Large intestine (tissue), 3 donors: ENCODE measurements around the gene POU3F1. TPM values are rescaled to one million over a fixed set of nuclear protein-coding genes. Genes with fewer than 3 reads are reported as not detected.

ENCODE experiments used
- DNase-seq, 2 donors: peaks; one replicate each; pipeline versions ENCODE4 v3.0.0 to v3.0.0-alpha.2; 2013
- H3K27ac ChIP-seq: one replicate; pipeline ENCODE4 v1.5.1; 2013; ENCODE audit warnings: low read length
- H3K27me3 ChIP-seq: 2 replicates; pipeline ENCODE4 v1.6.1; 2013; ENCODE audit warnings: low read length; ENCODE audit not compliant: control insufficient read depth, insufficient read depth
- H3K36me3 ChIP-seq: 2 replicates; pipeline ENCODE4 v1.6.1; 2013; ENCODE audit warnings: low read length; ENCODE audit not compliant: control insufficient read depth, insufficient read depth
- H3K4me1 ChIP-seq: one replicate; pipeline ENCODE4 v1.6.1; 2013; ENCODE audit warnings: low read length; ENCODE audit not compliant: control insufficient read depth, insufficient read depth
- H3K4me3 ChIP-seq: one replicate; pipeline ENCODE4 v1.5.1; 2013; ENCODE audit warnings: low read length
- H3K9me3 ChIP-seq: one replicate; pipeline ENCODE4 v1.6.1; 2013; ENCODE audit warnings: mild to moderate bottlenecking, low read depth, low read length, moderate library complexity; ENCODE audit not compliant: control insufficient read depth
- WGBS: methylation state at CpG from one replicate; pipeline ENCODE4 v1.1.5; 2013; ENCODE audit warnings: low lambda C conversion rate; ENCODE audit not compliant: insufficient coverage; 5-methylcytosine and 5-hydroxymethylcytosine counted together
- polyA plus RNA-seq: library from polyadenylated mRNA; unstranded; fragments of 120-200 nt; gene quantifications from one replicate; pipeline ENCODE4 v1.2.1, GENCODE V29; 2013

The POU3F1 gene
- polyA plus RNA-seq, 1 donor: 0.06 TPM

- H3K27me3 ChIP-seq: no peaks in the 10 kb centered on the region
- no peaks in the 10 kb centered on the region for H3K36me3 ChIP-seq
- 45% methylated on average over 2 of the region's 26 CpGs for WGBS
- H3K27ac ChIP-seq: peak overlapping the region; percentile 24
- no peaks in the 10 kb centered on the region for H3K9me3 ChIP-seq
- H3K4me3 ChIP-seq: peak overlapping the region; percentile 56
- H3K4me1 ChIP-seq: peaks cover 35% of the 10 kb centered on the region
- DNase-seq: peak in 1 of 2 donors; percentile 30
These were observed 42.1 kb downstream of the POU3F1 start for GRCh38 chr1:38004284-38005108.

GRCh38 chr1:38003261-38004250, 43.0 kb downstream of the POU3F1 start:
- Histone ChIP-seq H3K4me3 (peak overlapping the region; percentile 56), H3K4me1 (peaks cover 40% of the 10 kb centered on the region), H3K27me3 (no peaks in the 10 kb centered on the region), H3K27ac (peak overlapping the region; percentile 24), H3K9me3 (no peaks in the 10 kb centered on the region), H3K36me3 (peaks cover 4% of the 10 kb centered on the region)
- WGBS: no CpG with 5 or more reads among the region's 8 CpGs
- DNase-seq: no peak

GRCh38 chr1:38000529-38001455, 45.8 kb downstream of the POU3F1 start:
- H3K4me3 ChIP-seq: no peak overlapping the region
- H3K27ac ChIP-seq: peak overlapping the region; percentile 82
- peak in 1 of 2 donors; percentile 44 for DNase-seq
- H3K36me3 ChIP-seq: peaks cover 19% of the 10 kb centered on the region
- no peaks in the 10 kb centered on the region for H3K9me3 ChIP-seq
- peaks cover 42% of the 10 kb centered on the region for H3K4me1 ChIP-seq
- no peaks in the 10 kb centered on the region for H3K27me3 ChIP-seq
- WGBS: no CpG with 5 or more reads among the region's 13 CpGs

- Histone ChIP-seq H3K27ac (peak overlapping the region; percentile 82), H3K4me1 (peaks cover 44% of the 10 kb centered on the region), H3K4me3 (no peak overlapping the region), H3K36me3 (peaks cover 19% of the 10 kb centered on the region), H3K27me3 (no peaks in the 10 kb centered on the region), H3K9me3 (no peaks in the 10 kb centered on the region)
- DNase-seq: no peak
- WGBS: no CpG with 5 or more reads among the region's 2 CpGs
These were observed 46.4 kb downstream of the POU3F1 start for GRCh38 chr1:38000233-38000528.

DNA sequence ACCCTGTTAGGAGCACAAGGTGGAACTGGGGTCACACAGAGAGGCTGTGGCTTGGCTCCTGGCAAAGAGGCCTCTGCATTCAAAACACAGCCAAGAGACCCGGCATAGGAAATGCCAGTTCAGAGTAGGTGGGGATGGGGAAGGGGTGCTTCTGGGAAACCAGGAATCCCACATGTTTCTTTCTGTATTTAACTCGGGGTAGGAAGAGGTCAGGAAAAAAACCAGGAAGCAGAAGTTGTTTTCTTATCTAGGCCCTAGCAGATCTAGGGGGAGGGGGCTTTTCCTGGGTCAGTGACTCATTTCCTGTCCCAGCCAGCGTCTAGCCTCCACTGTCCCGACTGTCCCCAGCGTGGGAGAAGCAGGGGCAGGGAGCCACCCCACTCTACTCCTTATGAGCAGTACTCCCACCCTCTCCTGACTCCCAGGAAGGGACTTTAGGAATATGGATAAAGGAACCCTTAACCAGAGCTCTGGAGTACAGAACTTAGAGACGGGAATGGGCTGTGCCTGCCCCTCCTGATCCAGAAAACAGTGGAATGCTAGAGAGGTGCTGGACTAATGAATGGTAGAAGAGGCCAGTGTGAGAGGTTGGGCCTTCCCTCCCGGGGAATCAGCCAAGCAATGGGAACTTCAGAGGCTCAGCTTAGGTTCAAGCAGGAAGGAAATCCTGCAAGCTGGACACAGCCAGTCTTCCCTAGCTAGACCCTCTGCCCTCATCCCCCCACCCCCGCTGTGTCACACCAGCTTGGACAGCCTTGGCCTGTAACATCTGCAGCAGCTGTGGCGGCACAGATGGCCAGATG, 47.0 kb downstream of the POU3F1 start:
- Histone ChIP-seq H3K9me3 (no peaks in the 10 kb centered on the region), H3K4me3 (no peak overlapping the region), H3K4me1 (peaks cover 47% of the 10 kb centered on the region), H3K27me3 (no peaks in the 10 kb centered on the region), H3K36me3 (peaks cover 19% of the 10 kb centered on the region), H3K27ac (peak overlapping the region; percentile 82)
- WGBS: no CpG with 5 or more reads among the region's 9 CpGs
- DNase-seq: peak in 1 of 2 donors; percentile 60

GRCh38 chr1:37998913-37999429, 47.6 kb downstream of the POU3F1 start:
- peaks cover 19% of the 10 kb centered on the region for H3K36me3 ChIP-seq
- H3K27ac ChIP-seq: peak overlapping the region; percentile 82
- no peaks in the 10 kb centered on the region for H3K27me3 ChIP-seq
- H3K9me3 ChIP-seq: no peaks in the 10 kb centered on the region
- no peak for DNase-seq
- no CpG with 5 or more reads among the region's 16 CpGs for WGBS
- peaks cover 42% of the 10 kb centered on the region for H3K4me1 ChIP-seq
- no peak overlapping the region for H3K4me3 ChIP-seq

DNA sequence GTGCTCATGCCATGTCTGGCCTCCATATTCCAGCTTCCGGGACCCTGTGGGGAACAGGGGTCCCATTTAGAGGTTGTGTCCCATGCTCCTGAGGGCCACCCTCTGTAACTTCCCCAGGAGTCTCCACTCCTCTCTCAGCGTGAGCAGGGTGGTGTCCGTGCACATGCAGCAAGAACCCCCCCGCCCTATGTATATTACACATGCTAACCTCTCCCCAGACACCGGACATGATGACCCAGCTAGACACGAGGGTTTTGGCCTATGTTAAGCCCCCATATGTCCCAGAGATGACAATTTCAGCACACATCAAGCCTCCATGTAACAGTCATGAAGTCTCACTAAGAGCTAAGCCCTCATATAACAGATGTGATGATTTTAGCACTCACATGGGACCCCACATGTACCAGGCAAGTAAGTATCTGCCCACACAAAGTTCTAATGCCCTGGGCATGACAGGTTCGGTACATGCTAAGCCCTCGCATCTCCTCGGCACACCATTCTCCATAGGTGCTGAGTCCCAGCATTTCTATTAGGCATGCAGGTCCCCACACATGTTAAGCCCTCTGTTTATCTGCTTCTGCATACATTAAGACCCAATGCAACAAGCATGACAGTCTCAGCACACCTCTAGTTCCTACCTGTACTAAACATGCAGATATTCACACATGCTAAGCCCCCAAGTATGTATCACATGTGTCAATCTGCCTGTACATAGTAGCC, 48.3 kb downstream of the POU3F1 start:
- Histone ChIP-seq H3K4me1 (peaks cover 37% of the 10 kb centered on the region), H3K4me3 (no peak overlapping the region)
- WGBS: no CpG with 5 or more reads among the region's 9 CpGs

DNA sequence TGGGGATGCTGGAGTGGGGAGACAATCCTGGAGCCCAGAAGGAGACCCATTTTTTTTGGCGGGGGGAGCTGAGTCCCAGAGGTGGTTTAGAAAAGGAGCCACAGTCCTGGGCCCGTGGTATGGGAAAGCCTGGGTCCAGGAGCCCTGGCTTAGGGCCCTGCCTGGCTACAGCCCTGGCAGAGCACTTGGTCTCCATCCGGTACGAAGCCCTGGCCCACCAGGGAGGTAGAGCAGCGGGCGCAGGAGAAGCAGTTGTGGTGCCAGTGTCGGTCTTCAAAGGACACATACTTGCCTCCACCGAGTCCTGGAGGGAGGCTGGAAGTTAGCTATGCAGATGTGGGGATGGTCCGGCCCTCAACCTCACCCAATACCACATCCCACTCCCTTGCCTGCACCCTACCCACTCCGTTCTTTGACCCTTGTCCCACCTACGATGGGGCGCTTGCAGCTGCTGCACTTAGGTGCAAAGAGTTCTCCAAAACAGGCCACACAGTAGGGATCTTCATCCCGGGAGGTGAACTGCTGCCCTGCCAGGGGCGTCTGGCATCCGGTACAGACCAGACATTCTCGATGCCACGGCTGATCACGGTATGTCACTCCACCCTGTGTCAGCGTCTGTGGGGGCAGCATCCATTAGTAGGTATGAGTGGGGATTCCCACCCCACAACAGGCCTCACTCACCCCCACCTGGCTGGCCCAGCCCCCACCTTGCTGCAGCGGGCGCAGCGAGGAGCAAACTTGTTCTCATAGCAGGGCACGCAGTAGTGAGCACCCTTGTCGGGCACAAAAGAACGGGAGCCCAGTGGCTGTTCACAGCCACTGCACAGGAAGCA, 49.1 kb downstream of the POU3F1 start:
- DNase-seq: no peak
- no peaks in the 10 kb centered on the region for H3K27me3 ChIP-seq
- peaks cover 19% of the 10 kb centered on the region for H3K36me3 ChIP-seq
- WGBS: 92% methylated on average over 2 of the region's 25 CpGs
- peak overlapping the region; percentile 73 for H3K27ac ChIP-seq
- H3K9me3 ChIP-seq: no peaks in the 10 kb centered on the region
- H3K4me1 ChIP-seq: peaks cover 37% of the 10 kb centered on the region
- no peak overlapping the region for H3K4me3 ChIP-seq

More for the DNA sequence above, 48.3 kb downstream of the POU3F1 start:
- Histone ChIP-seq H3K9me3 (no peaks in the 10 kb centered on the region), H3K36me3 (peaks cover 19% of the 10 kb centered on the region), H3K27ac (no peak overlapping the region), H3K27me3 (no peaks in the 10 kb centered on the region)
- DNase-seq: no peak
